CD4-positive, alpha-beta T cell treated with Interleukin-17A for 4 hours (primary cell): Measurements from ENCODE around the gene NOCT.
"Not testable (repeated sequence)": the region's sequence is repeated elsewhere in the genome, so short reads cannot be mapped to it uniquely, and the experiment has no call there.

Source experiments
- DNase-seq: peaks from one replicate; pipeline ENCODE4 v3.0.0-alpha.2; 2020; ENCODE audit warnings: mixed read lengths

Gene NOCT

DNA sequence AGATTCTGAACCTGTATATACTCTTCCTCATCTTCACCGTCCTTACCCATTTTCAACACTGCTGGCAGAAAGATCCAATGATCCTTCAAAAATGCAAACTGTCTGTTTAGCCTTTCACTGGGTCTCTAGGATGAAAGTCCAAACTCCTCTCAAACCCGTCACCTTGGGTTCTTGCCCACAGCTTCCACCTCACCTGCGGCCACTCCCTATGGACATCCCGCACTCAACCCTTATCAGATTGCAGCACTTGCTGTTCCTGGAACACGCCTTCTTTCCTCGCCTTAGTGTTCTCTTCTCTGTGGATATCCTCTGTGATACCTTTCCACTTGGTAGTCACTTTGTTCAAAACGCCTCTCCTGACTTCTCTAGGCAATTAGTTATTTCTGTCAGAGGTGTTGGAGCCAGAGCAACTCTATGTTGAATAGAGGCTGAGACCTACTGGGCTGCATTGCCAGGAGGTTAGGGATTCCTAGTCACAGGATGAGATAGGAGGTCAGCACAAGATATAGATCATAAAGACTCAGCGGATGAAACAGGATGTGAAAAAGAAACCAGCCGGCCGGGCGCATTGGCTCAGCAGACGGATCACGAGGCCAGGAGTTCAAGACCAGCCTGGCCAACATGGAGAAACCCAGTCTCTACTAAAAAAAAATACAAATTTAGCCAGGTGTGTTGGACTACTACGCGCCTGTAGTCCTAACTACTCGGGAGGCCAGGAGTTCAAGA lies 4.2 kb upstream of the NOCT start:
- no peak for DNase-seq

GRCh38 chr4:139014371-139015268 lies 961 bp upstream of the NOCT start:
- DNase-seq, result no peak

- DNase-seq, result peak; percentile 61
Observed at GRCh38 chr4:139015948-139016471, 429 bp downstream of the NOCT start.

GRCh38 chr4:139017861-139018260 lies 2.3 kb downstream of the NOCT start:
- DNase-seq, result no peak

GRCh38 chr4:139018501-139018900 lies 2.9 kb downstream of the NOCT start:
- no peak for DNase-seq

DNA sequence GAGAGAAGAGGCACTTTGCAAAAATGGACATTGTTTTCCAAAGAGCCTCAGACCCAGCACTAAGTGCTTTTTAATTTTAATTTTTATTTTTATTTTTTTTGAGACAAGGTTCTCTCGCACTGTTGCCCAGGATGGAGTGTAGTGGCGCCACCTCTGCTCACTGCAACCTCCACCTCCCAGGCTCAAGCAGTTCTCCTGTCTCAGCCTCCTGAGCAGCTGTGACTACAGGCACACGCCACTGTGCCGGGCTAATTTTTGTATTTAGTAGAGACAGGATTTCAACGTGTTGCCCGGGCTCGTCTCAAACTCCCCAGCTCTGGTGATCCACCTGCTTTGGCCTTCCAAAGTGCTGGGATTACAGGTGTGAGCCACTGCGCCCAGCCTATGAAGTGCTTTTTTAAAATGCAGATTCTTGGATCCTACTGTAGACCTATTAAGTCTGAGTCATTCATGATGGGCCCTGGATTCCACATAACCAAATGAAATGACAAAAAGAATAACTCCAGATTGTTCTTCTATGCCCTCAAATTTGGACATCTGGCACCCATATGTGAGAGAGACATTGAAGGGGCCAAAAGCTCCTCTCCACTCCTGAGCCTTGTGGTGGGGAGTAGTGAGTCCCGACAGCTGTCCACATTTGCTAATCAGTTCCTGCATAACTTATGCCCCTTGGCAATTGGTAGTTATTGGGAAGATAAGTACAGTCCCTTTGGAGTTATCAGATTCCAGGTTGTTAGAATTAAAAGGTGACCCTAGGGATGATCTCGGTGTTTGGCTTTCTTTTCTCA lies 3.6 kb downstream of the NOCT start:
- DNase-seq, result no peak

- DNase-seq, result no peak
Observed at GRCh38 chr4:139020384-139020783, 4.8 kb downstream of the NOCT start.

- DNase-seq, result not testable (repeated sequence)
Observed at GRCh38 chr4:139021071-139021470, 5.5 kb downstream of the NOCT start.

- no peak for DNase-seq
Observed at GRCh38 chr4:139022835-139023234, 7.3 kb downstream of the NOCT start.

- no peak for DNase-seq
Observed at GRCh38 chr4:139024686-139025085, 9.1 kb downstream of the NOCT start.

GRCh38 chr4:139025841-139026240 lies 10.3 kb downstream of the NOCT start:
- DNase-seq, result no peak

DNA sequence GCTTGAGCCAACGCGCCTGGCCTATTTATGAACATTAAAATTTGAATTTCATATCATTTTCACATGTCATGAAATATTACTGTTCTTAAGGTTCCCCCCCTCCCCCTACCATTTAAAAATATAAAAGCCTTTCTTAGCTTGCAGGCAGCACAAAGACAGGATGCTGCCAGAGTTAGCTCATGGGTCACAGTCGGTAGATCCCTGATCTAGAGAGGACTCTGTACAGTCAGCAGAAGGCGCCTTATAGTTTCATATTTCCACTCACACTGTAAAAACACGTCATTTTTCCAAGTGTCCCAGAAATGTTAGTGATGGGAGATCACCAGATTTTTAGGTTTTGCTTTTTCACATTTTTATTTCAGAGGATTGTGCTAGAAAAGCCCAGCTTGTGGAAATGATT lies 12.2 kb downstream of the NOCT start:
- no peak for DNase-seq

- DNase-seq, result no peak
Observed at GRCh38 chr4:139028191-139028661, 12.6 kb downstream of the NOCT start.

DNA sequence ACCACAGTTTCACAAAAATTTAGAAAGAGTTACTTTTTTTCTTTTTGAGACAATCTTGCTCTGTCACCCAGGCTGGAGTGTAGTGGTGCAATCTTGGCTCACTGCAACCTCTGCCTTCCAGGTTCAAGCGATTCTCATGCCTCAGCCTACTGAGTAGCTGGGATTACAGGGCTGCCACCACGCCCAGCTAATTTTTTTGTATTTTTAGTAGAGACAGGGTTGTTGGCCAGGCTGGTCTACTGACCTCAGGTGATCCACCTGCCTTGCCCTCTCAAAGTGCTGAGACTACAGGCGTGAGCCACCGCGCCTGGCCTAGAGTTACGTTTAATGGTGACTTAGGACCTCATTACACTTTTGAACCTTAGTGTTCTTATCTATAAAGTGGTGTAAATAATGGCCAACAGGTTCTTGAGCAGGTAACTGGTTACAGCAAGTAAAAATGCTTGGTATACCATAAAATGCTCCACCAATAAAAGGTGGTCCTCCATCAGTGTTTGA lies 14.3 kb downstream of the NOCT start:
- DNase-seq, result not testable (repeated sequence)

- peak; percentile 84 for DNase-seq
Observed at GRCh38 chr4:139030614-139031235, 15.1 kb downstream of the NOCT start.

- no peak for DNase-seq
Observed at GRCh38 chr4:139035650-139036049, 20.1 kb downstream of the NOCT start.

- no peak for DNase-seq
Observed at GRCh38 chr4:139036885-139037284, 21.3 kb downstream of the NOCT start.

DNA sequence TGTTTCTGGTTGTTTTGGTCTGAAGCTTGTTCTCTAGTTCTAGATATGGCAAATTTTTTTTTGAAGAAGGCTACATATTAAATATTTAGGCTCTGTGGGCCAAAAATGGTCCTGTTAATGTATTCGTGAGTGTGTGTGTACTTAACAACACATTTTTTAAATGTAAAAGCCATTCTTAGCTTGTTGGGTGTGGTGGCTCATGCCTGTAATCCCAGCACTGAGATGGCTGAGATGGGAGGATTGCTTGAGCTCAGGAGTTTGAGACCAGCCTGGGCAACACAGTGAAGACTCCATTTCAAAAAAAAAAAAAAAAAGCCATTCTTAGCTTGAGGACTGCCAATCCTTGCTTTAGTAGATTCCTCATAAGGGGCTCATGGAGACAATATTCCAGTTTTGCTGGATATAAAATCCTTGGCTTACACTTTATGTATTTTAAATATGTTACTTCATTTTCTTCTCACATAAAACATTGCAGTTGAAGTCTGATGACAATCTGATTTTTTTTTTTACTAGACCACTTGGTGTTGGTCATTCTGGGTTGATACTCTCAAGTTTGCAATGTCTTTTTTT lies 23.4 kb downstream of the NOCT start:
- no peak for DNase-seq

DNA sequence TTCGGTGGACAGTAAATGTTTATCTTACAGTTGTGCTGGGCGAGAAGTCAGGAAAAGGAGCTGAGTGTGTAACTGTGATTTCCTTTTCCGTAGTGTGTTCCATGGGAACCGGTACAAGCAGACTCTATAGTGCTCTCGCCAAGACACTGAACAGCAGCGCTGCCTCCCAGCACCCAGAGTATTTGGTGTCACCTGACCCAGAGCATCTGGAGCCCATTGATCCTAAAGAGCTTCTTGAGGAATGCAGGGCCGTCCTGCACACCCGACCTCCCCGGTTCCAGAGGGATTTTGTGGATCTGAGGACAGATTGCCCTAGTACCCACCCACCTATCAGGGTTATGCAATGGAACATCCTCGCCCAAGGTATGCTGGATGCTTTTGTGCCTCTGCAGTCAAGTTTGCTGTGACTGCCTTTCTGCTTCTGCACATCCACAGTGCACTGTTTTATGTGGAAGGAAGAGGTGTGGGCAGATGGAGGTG lies 27.4 kb downstream of the NOCT start:
- DNase-seq, result no peak

GRCh38 chr4:139044291-139044690 lies 28.7 kb downstream of the NOCT start:
- no peak for DNase-seq

- DNase-seq, result no peak
Observed at GRCh38 chr4:139048026-139048425, 32.4 kb downstream of the NOCT start.

DNA sequence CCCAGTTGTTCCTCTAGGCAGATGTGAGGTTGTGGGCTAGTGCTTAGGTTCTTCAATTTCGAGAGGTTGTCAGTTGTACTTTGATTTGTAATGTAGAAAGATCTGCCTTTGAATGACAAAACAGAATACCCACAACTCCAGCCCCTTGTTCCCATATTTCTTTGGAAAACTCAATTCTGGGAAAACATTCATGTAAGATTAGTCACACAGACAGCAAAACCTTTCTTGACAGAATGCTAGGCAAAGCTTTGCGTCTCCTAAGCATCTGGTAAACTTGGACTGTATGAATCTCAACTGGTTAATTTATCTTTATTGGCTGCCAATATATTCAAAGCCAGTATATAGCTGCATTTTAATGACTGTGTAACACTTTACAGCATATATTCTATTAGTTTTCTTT lies 34.9 kb downstream of the NOCT start:
- DNase-seq, result no peak
